Activated CD4-positive, CD25-positive, alpha-beta regulatory T cell treated with anti-CD3 and anti-CD28 coated beads, Interleukin-2, amount 50 U/mL, for 16 hours (primary cell): ENCODE measurements around the gene LRRFIP2.
"Not testable (repeated sequence)": the region's sequence is repeated elsewhere in the genome, so short reads cannot be mapped to it uniquely, and the experiment has no call there.

ENCODE experiments used
- DNase-seq: peaks from one replicate; pipeline ENCODE4 v3.0.0-alpha.2; 2020; ENCODE audit warnings: low read depth, low spot score

Gene LRRFIP2

GRCh38 chr3:37068031-37068430, 106.4 kb downstream of the LRRFIP2 start:
- no peak for DNase-seq

GRCh38 chr3:37067577-37067976, 106.8 kb downstream of the LRRFIP2 start:
- no peak for DNase-seq

GRCh38 chr3:37064747-37065146, 109.6 kb downstream of the LRRFIP2 start:
- DNase-seq: no peak

GRCh38 chr3:37058117-37058516, 116.3 kb downstream of the LRRFIP2 start:
- no peak for DNase-seq

GRCh38 chr3:37056826-37057225, 117.6 kb downstream of the LRRFIP2 start:
- no peak for DNase-seq

- DNase-seq: not testable (repeated sequence)
Observed at GRCh38 chr3:37055077-37055476, 119.3 kb downstream of the LRRFIP2 start.

GRCh38 chr3:37054370-37054769, 120.0 kb downstream of the LRRFIP2 start:
- no peak for DNase-seq

- no peak for DNase-seq
Observed at GRCh38 chr3:37053753-37054152, 120.6 kb downstream of the LRRFIP2 start.

GRCh38 chr3:37053337-37053736, 121.0 kb downstream of the LRRFIP2 start:
- DNase-seq: no peak

- DNase-seq: no peak
Observed at GRCh38 chr3:37052860-37053259, 121.5 kb downstream of the LRRFIP2 start.

GRCh38 chr3:37050282-37050681, 124.1 kb downstream of the LRRFIP2 start:
- DNase-seq: no peak

GRCh38 chr3:37042712-37043111, 131.7 kb downstream of the LRRFIP2 start:
- not testable (repeated sequence) for DNase-seq

GRCh38 chr3:37041546-37042195, 132.7 kb downstream of the LRRFIP2 start:
- no peak for DNase-seq

GRCh38 chr3:37040231-37040630, 134.2 kb downstream of the LRRFIP2 start:
- no peak for DNase-seq

GRCh38 chr3:37039161-37039846, 135.1 kb downstream of the LRRFIP2 start:
- no peak for DNase-seq

GRCh38 chr3:37037352-37037751, 137.0 kb downstream of the LRRFIP2 start:
- DNase-seq: no peak

GRCh38 chr3:37032961-37033360, 141.4 kb downstream of the LRRFIP2 start:
- no peak for DNase-seq

- no peak for DNase-seq
Observed at GRCh38 chr3:37031096-37031682, 143.2 kb downstream of the LRRFIP2 start.

GRCh38 chr3:37030588-37030987, 143.8 kb downstream of the LRRFIP2 start:
- DNase-seq: no peak

GRCh38 chr3:37029516-37030163, 144.7 kb downstream of the LRRFIP2 start:
- no peak for DNase-seq

- DNase-seq: no peak
Observed at GRCh38 chr3:37029111-37029510, 145.3 kb downstream of the LRRFIP2 start.

- DNase-seq: no peak
Observed at GRCh38 chr3:37028329-37028728, 146.1 kb downstream of the LRRFIP2 start.

GRCh38 chr3:37026851-37027250, 147.5 kb downstream of the LRRFIP2 start:
- no peak for DNase-seq
